GM23248 (cell line): ENCODE results near the gene TRPM1. TPM values are rescaled to one million over a fixed set of nuclear protein-coding genes. Genes with fewer than 3 reads are reported as not detected.

Source experiments
- DNase-seq: peaks from one replicate; pipeline ENCODE4 v3.0.0-alpha.2; 2015
- H2AFZ ChIP-seq: fragments of 200-600 bp; sonication (generic); 2 replicates; pipeline ENCODE4 v1.6.1; 2016; ENCODE audit warnings: antibody characterized with exemption
- H3F3A ChIP-seq: fragments of 200-600 bp; sonication (generic); 2 replicates; pipeline ENCODE4 v1.6.1; 2016; ENCODE audit warnings: mild to moderate bottlenecking, antibody characterized with exemption, mixed run types; ENCODE audit not compliant: insufficient read depth
- H3K27ac ChIP-seq: fragments of 200-600 bp; sonication (generic); 2 replicates; pipeline ENCODE4 v1.5.1; 2016; ENCODE audit warnings: mild to moderate bottlenecking
- H3K27me3 ChIP-seq: fragments of 200-600 bp; sonication (generic); replicated peaks from 2 replicates; pipeline ENCODE4 v1.6.1; 2016; ENCODE audit warnings: mild to moderate bottlenecking; ENCODE audit not compliant: insufficient read depth
- H3K36me3 ChIP-seq: fragments of 200-600 bp; sonication (generic); 2 replicates; pipeline ENCODE4 v1.6.1; 2016; ENCODE audit warnings: low read depth, mild to moderate bottlenecking
- H3K4me1 ChIP-seq: fragments of 200-600 bp; sonication (generic); 2 replicates; pipeline ENCODE4 v1.6.1; 2016; ENCODE audit warnings: mild to moderate bottlenecking; ENCODE audit not compliant: insufficient read depth
- H3K4me2 ChIP-seq: fragments of 200-600 bp; sonication (generic); one replicate; pipeline ENCODE4 v1.6.1; 2016; ENCODE audit warnings: mild to moderate bottlenecking; ENCODE audit not compliant: unreplicated experiment
- H3K4me3 ChIP-seq: fragments of 200-600 bp; sonication (generic); 2 replicates; pipeline ENCODE4 v1.5.1; 2016; ENCODE audit warnings: mild to moderate bottlenecking
- H3K79me2 ChIP-seq: fragments of 200-600 bp; sonication (generic); 2 replicates; pipeline ENCODE4 v1.6.1; 2016; ENCODE audit warnings: mild to moderate bottlenecking; ENCODE audit not compliant: insufficient read depth
- H3K9ac ChIP-seq: fragments of 200-600 bp; sonication (generic); 2 replicates; pipeline ENCODE4 v1.6.1; 2016; ENCODE audit warnings: mild to moderate bottlenecking
- H3K9me2 ChIP-seq: fragments of 200-600 bp; sonication (generic); 2 replicates; pipeline ENCODE4 v1.6.1; 2016; ENCODE audit warnings: mixed run types, mild to moderate bottlenecking, moderate library complexity; ENCODE audit not compliant: insufficient read depth
- H3K9me3 ChIP-seq: fragments of 200-600 bp; sonication (generic); one replicate; pipeline ENCODE4 v1.6.1; 2017; ENCODE audit warnings: low read depth
- H4K20me1 ChIP-seq: fragments of 200-600 bp; sonication (generic); 2 replicates; pipeline ENCODE4 v1.6.0; 2016; ENCODE audit not compliant: insufficient read depth
- EZH2 ChIP-seq: fragments of 200-600 bp; sonication (generic); IDR thresholded peaks from 2 replicates; pipeline ENCODE4 v1.6.1; 2018; ENCODE audit warnings: antibody characterized with exemption, mild to moderate bottlenecking; ENCODE audit not compliant: insufficient read depth, poor library complexity, severe bottlenecking
- EZH2phosphoT487 ChIP-seq: fragments of 200-600 bp; sonication (generic); IDR thresholded peaks from 2 replicates; pipeline ENCODE4 v1.6.1; 2018; ENCODE audit warnings: antibody characterized with exemption, moderate library complexity, mild to moderate bottlenecking, low read depth; ENCODE audit not compliant: insufficient read depth
- WGBS, 2 experiments: methylation state at CpG; one replicate each; pipeline ENCODE4 v1.1.6; 2015 to 2017; ENCODE audit warnings: low lambda C conversion rate in 2 of 2, low coverage in 1 of 2; ENCODE audit errors: missing lambda C conversion rate in 2 of 2; 5-methylcytosine and 5-hydroxymethylcytosine counted together
- in situ Hi-C: fragments of 300-500 bp; cut with MboI; formaldehyde crosslinking; loops from 2 replicates; pipeline ENCODE4 v1.15.0; 2020
- polyA plus RNA-seq: library from polyadenylated mRNA; unstranded; fragments of >200 nt; fragmentation: Nextera tagmentation; extraction: Ambion mirVana; gene quantifications from 2 replicates; pipeline ENCODE4 v1.2.1, GENCODE V29; 2016
- total RNA-seq: library from RNA; depleted of rRNA; stranded (reverse); fragments of >200 nt; shearing (Covaris generic); gene quantifications from 2 replicates; pipeline ENCODE4 v1.2.3, GENCODE V29; 2014

The TRPM1 gene
- total and polyA plus RNA-seq, 2 experiments from 2014 or later, result not detected

DNA sequence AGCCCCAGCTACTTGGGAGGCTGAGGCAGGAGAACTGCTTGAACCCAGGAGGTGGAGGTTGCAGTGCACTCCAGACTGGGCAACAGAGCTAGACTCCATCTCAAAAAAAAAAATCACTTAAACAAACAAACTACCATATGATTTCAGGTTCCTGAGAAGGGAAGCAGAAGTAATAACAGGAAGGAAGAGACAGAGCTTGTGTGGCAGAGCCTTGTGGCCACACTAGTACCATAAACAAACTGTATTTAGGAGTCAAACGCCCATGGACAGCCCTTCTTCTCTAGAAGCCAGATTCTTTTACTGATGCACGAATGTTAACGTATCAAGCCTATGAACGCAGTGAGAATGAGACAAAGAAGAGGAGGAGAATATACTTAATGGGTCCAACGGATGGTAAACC lies 122.1 kb downstream of the TRPM1 start:
- no peak for DNase-seq
- no peak overlapping the region for H3K27ac ChIP-seq
- 87 to 92% methylated on average over 5 of the region's 5 CpGs for WGBS, 2 experiments
- H3K9me2 ChIP-seq, result no peaks in the 10 kb centered on the region
- H2AFZ ChIP-seq, result no peak overlapping the region
- no peaks in the 10 kb centered on the region for H3K4me1 ChIP-seq
- H3K4me3 ChIP-seq, result no peak overlapping the region
- no peak overlapping the region for H3K4me2 ChIP-seq
- in situ Hi-C loops, result no loop called here
- no peaks in the 10 kb centered on the region for H3F3A ChIP-seq
- no peaks in the 10 kb centered on the region for H3K27me3 ChIP-seq
- H3K79me2 ChIP-seq, result peaks cover 92% of the 10 kb centered on the region
- peaks cover 11% of the 10 kb centered on the region for H3K36me3 ChIP-seq
- TF ChIP-seq EZH2 (no peak), EZH2phosphoT487 (no peak)
- no peak overlapping the region for H3K9ac ChIP-seq
- 0 out of 2 replicates have a peak, but pooled peaks cover 9% of the 10 kb centered on the region for H4K20me1 ChIP-seq
- H3K9me3 ChIP-seq, result no peaks in the 10 kb centered on the region

DNA sequence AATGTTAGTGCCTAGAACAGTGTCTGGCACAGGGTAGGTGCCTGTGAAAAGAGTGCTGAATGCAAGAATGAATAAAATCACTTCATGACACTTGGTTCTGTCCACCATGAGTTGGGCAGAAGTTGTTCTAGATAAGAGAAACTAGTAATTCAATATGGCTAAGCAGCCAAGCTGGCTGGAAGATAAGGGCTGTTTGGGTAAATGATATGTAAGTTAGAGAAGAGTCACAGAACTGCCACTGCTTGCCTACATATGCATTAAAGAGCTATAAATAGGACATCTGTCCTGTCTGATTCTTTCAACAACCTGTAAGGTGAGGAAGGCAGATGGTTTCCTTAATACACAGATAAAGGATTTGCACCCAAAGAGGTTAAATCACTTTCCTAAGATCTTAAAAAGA lies 123.2 kb downstream of the TRPM1 start:
- Histone ChIP-seq H3K9ac (no peak overlapping the region), H3K4me3 (no peak overlapping the region), H3K4me1 (no peaks in the 10 kb centered on the region), H2AFZ (no peak overlapping the region), H3F3A (no peaks in the 10 kb centered on the region), H3K79me2 (peaks cover 85% of the 10 kb centered on the region), H4K20me1 (0 out of 2 replicates have a peak, but pooled peaks cover 4% of the 10 kb centered on the region), H3K27ac (no peak overlapping the region), H3K9me2 (no peaks in the 10 kb centered on the region), H3K36me3 (peaks cover 21% of the 10 kb centered on the region), H3K9me3 (no peaks in the 10 kb centered on the region), H3K27me3 (no peaks in the 10 kb centered on the region), H3K4me2 (no peak overlapping the region)
- in situ Hi-C loops, result no loop called here
- DNase-seq, result no peak
- TF ChIP-seq EZH2 (no peak), EZH2phosphoT487 (no peak)

GRCh38 chr15:30974112-30974511 lies 127.4 kb downstream of the TRPM1 start:
- H3K79me2 ChIP-seq, result peaks cover 59% of the 10 kb centered on the region
- no peak overlapping the region for H3K4me3 ChIP-seq
- H3K36me3 ChIP-seq, result peaks cover 32% of the 10 kb centered on the region
- no peaks in the 10 kb centered on the region for H3K27me3 ChIP-seq
- H3K27ac ChIP-seq, result no peak overlapping the region
- no peak for DNase-seq
- no peak overlapping the region for H3K9ac ChIP-seq
- 0 out of 2 replicates have a peak, but pooled peaks cover 3% of the 10 kb centered on the region for H4K20me1 ChIP-seq
- no peak overlapping the region for H3K4me2 ChIP-seq
- no peaks in the 10 kb centered on the region for H3F3A ChIP-seq
- no peaks in the 10 kb centered on the region for H3K9me3 ChIP-seq
- 91 to 94% methylated on average over 5 of the region's 5 CpGs for WGBS, 2 experiments
- no peak for TF ChIP-seq EZH2phosphoT487
- no peak for TF ChIP-seq EZH2
- in situ Hi-C loops, result no loop called here
- H3K4me1 ChIP-seq, result no peaks in the 10 kb centered on the region
- no peaks in the 10 kb centered on the region for H3K9me2 ChIP-seq
- H2AFZ ChIP-seq, result no peak overlapping the region

GRCh38 chr15:30973379-30973778 lies 128.1 kb downstream of the TRPM1 start:
- no peak for DNase-seq
- Histone ChIP-seq H3K4me1 (no peaks in the 10 kb centered on the region), H3K27me3 (no peaks in the 10 kb centered on the region), H3K4me2 (no peak overlapping the region), H3K9ac (no peak overlapping the region), H4K20me1 (no peaks in the 10 kb centered on the region), H3K79me2 (peaks cover 52% of the 10 kb centered on the region), H3K4me3 (no peak overlapping the region), H3F3A (no peaks in the 10 kb centered on the region), H3K9me3 (no peaks in the 10 kb centered on the region), H2AFZ (no peak overlapping the region), H3K36me3 (peaks cover 32% of the 10 kb centered on the region), H3K9me2 (no peaks in the 10 kb centered on the region), H3K27ac (no peak overlapping the region)
- WGBS, 2 experiments, result 97 to 99% methylated on average over 4 of the region's 4 CpGs
- no peak for TF ChIP-seq EZH2
- TF ChIP-seq EZH2phosphoT487, result no peak
- in situ Hi-C loops, result no loop called here

DNA sequence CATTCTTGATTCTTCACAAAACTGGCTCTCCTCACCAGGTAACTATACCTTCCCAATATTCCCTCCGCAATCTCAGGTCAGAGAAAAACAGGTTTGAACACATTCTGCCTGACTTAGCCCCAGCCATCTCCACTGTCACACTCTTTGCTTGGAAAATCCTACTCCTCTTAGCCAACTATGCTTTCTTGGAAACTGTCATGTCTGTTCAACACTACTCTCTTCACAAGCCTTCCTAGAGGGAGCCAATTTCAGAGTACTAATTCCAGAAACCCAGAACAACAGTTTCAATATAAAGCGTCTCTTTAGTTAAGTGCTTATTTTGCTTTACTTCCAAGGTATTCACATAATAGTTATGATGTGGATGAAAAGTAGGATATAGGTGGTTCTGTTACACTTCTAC lies 131.8 kb downstream of the TRPM1 start:
- H2AFZ ChIP-seq, result no peak overlapping the region
- in situ Hi-C loops, result no loop called here
- whole genome bisulfite sequencing, 2 experiments, result 90 to 93% methylated on average over 2 of the region's 2 CpGs
- H3K27ac ChIP-seq, result no peak overlapping the region
- no peak for DNase-seq
- H3K36me3 ChIP-seq, result peaks cover 37% of the 10 kb centered on the region
- H3F3A ChIP-seq, result no peaks in the 10 kb centered on the region
- no peaks in the 10 kb centered on the region for H3K9me2 ChIP-seq
- no peaks in the 10 kb centered on the region for H3K27me3 ChIP-seq
- no peak overlapping the region for H3K4me2 ChIP-seq
- TF ChIP-seq EZH2 (no peak), EZH2phosphoT487 (no peak)
- H4K20me1 ChIP-seq, result no peaks in the 10 kb centered on the region
- H3K9me3 ChIP-seq, result no peaks in the 10 kb centered on the region
- H3K4me1 ChIP-seq, result no peaks in the 10 kb centered on the region
- H3K79me2 ChIP-seq, result peaks cover 18% of the 10 kb centered on the region
- no peak overlapping the region for H3K4me3 ChIP-seq
- no peak overlapping the region for H3K9ac ChIP-seq
